HPDE6-E6E7 (cell line): ENCODE measurements around the gene KAT2B.
"Not testable (repeated sequence)": the region's sequence is repeated elsewhere in the genome, so short reads cannot be mapped to it uniquely, and the experiment has no call there.

Experiments
- DNase-seq: peaks from one replicate; pipeline ENCODE4 v3.0.0; 2011; ENCODE audit warnings: missing footprints; ENCODE audit errors: extremely low spot score

KAT2B gene

DNA sequence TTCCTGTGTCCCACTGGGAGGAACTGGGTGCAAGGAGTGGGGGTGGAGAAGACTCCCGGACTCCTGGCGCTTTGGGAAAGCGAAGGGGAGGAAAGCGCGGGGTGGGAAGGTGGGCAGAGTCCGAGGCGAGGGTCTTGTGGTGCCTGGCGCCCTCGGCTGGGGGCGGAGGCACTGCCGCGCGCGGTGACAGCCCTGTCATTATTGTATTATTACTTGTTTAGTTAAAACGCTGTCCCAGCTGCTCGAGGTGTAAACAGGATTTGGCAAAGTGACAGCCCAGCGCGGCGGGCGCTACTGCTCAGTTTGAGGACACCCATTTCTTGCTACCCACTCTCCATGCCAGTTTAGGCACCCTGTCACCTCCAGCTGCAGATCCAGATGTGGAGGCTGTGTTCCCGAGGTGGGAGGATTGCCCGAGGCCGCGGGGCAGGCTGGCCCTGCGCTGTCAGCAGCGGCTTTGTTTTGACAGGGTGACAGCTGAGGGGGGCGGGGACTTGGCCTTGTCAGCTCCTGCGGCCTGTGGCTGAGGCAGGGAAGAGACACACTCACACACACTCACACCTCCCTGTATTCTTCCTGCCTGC lies 1.0 kb downstream of the KAT2B start:
- DNase-seq = no peak

DNA sequence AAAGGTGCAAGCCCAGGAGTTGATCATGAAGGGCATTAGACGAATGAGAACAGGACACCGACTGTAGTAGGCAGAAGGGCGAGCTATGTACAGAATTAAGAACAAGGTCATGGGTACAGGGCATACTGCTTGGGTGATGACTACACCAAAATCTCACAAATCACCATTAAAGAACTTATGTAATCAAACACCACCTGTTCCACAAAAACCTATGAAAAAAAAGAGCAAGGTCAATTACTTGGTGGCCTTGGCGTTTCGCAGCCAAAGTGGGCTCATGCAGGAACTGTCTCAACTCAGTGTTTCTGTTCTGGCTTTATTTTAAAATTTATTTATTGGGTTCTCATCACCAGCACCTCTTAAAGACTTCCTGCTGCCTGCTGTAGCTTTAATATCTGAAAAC lies 2.1 kb downstream of the KAT2B start:
- DNase-seq = no peak

DNA sequence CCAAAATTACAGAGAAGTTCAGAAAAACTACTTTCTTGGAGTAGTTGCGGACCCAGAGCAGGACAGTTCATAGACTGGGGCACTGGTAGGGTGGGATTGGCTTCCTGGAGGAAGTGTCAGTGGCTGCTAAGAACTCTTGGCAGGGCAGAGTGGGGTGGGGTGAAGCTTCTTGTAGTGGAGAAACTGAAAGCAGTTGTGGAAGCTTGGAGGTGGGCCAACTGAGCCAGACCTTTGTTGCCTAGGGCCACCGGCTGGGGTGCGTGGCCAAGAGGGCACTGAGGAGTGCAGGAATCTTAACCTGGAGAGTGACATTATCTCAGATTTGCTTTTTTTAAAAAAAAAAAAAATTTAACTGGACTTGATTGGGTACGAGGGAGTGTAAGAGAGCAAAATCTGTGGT lies 3.1 kb downstream of the KAT2B start:
- no peak for DNase-seq

DNA sequence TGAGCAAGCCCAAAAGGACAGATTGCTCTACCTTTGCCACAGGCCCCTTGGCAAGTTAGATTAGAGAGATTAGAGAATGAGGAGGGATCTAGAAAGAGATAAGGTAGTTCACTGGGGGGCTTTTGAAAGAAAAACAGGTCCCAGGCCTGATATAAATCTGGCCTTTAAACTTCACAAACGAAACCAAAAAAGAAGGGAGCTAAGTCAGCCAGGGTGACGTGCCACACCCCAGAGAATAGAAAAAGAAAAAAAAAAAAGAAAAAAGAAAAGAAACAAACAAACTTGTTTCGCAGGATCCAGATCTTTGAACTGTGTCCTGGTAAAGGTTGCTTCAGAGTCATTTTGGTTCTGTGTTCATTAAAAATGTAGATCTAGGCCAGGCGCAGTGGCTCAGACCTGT lies 3.6 kb downstream of the KAT2B start:
- DNase-seq = no peak

DNA sequence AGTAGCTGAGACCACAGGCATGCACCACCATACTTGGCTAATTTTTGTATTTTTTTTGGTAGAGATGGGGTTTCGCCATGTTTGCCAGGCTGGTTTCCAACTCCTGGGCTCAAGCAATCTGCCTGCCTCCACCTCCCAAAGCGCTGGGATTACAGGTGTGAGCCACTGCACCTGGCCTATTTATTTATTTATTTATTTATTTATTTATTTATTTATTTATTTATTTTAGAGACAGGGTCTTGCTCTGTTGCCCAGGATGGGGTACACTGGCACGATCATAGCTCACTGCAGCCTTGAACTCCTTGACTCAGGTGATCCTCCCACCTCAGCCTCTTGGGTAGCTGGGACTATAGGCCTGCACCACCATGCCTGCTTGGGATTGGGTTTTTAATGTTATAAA lies 4.9 kb downstream of the KAT2B start:
- not testable (repeated sequence) for DNase-seq

DNA sequence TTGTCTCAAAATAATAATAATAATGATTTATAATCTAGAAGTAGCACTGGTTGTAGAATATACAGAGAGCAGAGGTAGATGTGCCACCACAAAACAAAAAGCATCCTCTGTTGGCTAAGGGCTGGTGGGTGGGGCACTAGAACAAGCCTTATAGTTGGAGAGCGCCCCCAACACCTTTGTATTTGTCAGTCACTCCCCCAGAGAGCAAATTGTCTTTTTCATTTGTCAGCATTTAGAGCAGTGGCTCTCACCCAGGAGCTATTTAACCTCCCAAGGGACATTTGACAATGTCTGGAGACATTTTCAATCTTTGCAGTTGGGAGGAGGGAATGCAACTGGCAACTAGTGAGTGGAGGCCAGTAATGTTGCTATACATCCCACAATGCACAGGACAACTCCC lies 6.3 kb downstream of the KAT2B start:
- DNase-seq = no peak

DNA sequence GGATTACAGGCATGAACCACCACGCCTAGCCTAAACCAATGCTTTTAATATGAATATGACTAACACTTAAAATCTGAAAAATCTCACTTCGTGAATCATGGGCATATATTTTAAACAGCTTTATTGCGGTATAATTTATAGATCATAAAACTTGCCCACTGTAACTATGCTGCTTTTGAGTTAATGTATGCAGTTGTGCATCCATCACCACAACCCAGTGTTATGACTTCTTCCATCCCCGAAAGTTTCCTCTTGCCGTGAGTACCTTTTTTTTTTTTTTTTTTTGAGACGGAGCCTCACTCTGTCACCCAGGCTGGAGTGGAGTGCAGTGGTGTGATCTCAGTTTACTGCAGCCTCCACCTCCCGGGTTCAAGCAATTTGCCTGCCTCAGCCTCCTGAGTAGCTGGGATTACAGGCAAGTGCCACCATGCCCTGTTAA lies 7.1 kb downstream of the KAT2B start:
- no peak for DNase-seq

DNA sequence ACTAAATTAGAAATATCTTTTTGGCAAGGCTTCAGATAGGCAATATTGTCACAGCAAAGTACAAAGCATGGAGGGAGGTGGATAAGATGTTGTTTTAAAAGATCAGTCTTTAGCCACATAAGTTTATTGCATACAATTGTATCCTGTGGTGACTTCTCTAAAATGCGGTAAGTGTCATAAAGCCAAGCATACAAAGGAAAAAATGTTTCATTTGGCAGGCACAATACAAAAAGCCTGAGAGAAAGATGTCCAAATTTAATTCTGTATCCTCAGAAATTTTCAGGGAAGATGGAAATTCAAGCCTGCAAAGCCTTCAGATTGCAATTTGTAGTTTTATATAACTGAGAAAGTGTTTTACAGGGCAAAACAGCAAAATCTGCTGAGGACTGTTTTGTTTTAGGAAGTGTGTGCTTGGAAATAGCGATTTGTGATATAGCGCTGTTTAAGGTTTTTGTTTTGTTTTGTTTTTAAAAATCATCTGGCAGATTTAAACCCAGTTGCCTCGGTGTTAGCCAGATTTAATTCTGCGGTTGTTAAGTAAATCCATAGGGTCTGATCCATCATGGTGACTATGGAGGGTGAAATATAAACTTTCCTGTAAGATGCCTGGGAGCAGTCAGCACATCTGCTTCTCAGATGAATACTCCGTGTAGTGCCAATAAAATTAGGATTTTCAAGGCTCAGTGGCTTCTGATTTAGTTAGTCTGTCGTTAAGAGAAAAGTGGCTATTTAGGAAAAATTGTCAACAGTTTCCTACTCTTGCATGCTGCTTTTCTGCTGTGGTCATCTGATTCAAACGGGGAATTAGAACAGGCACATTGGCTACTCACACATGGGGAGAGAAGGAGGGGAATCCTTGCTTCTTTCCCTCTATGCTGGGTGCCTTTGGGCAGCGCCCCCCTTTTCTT lies 8.0 kb downstream of the KAT2B start:
- DNase-seq = no peak

DNA sequence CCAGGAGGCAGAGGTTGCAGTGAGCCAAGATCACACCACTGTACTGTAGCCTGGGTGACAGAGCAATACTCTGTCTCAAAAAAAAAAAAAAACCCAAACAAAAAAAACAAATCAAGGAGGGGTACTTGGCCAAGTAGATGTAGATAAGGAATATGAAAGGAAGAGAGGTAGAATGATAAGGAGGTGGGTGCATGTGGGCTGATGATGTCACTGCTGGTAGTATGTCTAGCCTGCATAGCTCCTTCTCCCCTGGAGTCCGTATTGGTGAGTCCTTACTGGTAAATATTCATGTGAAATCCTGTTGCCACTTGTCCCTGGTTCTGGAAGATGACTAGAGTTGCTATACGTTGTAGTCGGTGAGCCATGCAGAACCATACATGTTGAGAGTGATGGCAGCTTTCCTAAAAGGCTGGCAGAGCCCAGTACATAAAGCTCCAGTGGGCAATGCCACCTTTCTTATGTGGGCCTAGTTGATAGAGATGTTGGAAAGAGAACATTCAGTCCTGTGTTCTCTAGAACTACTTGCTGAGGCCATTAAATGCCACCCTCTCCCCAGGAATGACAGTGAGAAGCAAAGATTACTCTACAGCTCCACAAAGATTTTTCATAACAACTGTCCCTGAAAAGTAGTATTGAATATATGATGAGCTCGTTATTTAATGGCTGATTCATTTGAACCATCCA lies 11.0 kb downstream of the KAT2B start:
- DNase-seq = no peak

DNA sequence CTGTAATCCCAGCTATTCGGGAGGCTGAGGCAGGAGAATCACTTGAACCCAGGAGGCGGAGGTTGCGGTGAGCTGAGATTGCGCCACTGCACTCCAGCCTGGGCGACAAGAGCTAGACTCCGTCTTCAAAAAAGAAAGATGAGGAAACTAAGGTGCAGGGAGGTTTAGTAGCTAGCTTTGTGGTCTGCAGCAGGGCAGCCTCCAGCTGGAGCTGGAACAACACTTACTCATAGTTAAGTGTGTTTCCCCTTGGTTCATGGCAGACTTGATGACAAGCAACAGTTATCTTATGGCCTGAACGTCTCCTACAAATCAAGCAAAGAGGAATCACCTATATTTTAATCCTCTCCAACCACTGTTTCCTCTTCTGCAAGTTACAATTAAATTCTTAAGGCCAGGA lies 12.6 kb downstream of the KAT2B start:
- no peak for DNase-seq

DNA sequence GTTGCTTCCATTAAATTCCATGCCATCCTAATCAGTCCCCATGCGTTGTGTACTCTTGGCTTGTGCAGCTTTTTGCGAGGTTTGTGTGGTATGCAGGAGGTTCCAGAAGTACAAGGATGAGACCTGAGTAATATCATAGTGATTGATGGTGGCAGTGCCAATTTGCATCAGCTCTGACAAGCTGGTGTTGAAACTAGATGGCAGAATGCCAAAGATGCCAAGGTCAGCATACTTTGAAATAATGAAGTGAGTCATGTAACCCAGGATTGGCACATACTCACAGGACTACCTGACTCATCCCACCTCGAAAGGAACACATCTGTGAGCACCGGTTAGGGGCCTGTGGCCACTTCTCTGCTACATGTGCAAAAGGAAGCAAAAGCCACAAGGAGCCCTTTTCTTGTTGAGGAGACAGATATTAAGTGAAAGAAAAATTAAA lies 14.3 kb downstream of the KAT2B start:
- peak; percentile 46 for DNase-seq

DNA sequence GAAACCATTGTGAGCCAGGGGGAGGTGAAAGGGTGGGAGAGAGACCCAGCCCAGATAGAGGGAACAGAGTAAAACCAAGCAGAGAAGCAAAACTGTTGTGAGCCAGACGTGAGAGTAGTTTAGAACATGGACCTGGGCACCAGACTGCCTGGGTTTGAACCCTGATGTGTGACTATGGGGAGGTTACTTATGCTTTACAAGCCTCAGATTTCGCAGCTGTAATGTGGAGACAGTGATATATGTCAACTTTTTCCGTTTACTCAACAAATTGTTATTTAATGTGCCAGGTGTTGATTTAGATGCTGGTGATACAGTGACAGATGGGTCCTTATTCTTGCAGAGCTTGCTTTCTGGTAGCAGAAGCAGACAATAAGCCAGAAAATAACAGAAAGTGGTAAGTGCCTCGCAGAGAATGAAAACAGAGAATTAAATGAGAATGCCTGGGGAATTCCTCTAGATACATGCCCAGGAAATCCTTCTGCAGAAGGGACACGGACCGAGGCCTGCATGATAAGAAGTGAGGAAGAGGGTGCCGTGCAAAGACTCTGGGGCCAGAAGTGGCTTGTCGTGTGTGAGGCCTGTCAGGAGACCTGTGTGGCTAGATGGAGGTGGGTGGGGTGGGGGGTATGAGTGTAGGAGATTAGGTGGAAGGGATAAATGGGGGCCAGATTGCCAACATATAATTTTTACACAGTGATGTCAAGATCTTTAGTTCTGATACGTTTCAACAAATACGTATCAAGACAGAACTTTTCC lies 15.0 kb downstream of the KAT2B start:
- no peak for DNase-seq

DNA sequence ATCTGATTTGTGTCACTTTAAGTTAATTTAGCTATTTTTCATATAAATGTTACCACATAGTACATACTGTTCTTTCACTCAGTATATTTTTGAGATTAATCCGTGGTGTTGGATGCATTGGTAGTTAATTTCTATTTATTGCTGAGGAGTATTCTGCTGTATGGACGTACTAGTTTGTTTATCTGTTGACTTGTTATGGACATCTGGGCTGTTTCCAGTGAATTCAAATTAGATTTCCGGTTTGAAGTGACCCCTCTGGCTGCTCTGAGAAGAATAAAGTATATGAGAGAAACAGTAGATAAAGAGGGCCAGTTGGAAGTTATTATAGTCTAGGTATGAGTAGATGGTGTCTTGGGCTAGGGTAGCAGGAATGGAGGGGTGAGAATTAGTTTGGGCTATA lies 15.6 kb downstream of the KAT2B start:
- DNase-seq = no peak

DNA sequence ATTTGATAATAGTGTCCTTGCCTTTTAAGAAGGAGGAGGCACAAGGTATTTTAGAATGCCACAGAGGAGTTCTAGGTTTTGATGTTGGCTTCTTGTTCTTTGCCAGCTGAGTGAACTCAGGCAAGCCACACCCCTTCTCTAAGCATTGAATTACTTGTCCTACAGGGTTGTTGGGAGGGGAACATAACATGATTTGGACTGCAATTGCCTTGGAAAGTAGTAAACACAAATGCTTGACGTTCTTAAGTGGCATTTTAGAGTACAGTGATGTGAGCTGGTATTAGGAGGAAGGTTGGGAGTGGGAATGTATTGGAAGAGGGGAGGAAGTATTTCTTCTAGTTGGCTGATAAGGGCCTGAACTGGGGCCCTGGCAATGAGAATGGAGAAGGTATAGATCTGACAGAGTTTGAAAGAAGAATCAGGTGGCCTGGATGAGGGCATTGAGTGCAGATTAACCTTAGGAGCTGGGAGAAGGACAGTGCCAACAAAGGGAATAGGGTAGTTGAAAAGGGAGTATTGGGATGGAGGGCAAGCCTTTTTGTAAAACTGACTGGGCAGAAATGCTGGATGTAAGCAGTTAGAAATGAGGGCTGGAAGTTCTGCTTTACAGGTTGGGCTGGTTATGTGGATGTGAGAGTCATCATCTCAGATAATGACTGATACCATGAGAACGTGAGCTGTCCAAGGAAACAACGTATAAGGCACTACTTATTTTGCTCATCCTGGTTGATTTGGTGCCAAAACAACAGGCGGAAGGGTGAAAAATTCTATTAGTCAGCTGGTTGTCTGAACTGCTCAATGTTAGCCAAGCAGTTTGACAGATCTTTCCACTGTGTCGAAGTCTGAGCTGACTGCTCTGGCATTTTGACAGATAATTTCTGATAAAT lies 16.7 kb downstream of the KAT2B start:
- DNase-seq = peak; percentile 49

DNA sequence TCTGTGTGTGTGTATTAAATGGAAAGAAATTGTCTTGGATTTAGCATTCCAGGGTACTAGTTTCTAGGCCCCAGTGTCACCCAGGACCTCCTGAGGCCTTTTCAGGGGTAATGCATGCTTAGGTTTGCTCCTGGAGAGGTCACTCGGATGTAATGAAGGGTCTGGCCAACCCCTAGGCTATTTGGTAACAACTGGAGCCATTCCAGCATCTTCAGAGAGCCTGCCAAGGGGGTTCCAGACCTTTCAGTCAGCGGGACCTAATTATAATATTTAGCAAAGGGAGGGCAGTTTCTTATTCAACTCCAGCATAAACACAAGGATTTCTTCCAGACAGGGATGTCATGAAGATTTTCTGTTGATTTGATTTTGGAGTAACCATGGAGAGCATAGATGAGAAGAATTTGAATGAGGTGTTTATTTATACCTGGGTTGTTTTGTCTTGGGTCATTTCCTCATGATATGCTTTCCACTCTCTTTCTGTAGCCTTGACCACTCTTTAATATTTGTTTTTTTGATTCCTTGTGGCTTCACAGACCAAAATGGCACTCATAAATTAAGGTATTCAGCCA lies 17.4 kb downstream of the KAT2B start:
- DNase-seq = no peak

DNA sequence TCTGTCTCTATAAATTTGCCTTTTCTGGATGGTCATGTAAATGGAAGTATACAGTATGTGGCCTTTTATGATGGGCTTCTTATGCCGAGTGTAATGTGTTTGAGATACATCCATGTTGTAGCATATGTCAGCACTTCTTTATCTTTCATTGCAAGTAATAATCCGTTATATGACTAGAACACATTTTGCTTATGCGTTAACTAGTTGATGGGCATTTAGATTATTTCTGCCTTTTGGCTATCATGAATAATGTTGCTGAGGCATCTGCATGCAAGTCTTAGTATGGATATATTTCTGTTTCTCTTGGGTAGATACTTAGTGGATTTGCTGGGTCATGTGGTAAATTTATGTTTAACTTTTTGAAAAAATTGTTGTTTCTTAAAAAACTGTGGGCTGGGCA lies 19.7 kb downstream of the KAT2B start:
- no peak for DNase-seq

DNA sequence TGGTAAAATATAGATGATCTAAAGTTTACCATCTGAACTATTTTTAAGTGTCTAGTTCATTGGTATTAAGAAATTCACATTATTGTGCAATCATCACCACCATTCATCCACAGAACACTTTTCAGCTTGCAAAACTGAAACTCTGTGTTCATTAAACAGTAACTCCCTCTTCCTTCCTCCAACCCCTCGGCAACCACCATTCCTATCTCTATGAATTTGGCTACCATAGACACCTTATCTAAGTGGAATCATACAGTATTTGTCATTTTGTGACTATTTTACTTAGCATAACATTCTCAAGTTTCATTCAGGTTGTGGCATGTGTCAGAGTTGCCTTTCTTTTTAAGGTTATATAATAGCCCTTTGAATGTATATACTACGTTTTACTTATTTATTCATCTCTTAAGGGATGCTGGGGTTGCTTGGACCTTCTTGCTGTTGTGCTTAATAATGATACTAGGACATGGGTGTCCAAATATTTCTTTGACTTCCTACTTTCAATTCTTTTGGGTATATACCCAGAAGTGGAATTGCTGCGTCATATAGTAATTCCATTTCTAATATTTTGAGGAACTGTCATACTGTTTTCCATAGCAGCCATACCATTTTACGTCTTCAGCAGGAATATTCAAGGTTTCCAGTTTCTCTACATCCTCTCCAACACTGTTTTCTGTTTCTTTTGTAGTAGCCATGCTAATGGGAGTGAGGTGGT lies 20.9 kb downstream of the KAT2B start:
- DNase-seq = no peak

DNA sequence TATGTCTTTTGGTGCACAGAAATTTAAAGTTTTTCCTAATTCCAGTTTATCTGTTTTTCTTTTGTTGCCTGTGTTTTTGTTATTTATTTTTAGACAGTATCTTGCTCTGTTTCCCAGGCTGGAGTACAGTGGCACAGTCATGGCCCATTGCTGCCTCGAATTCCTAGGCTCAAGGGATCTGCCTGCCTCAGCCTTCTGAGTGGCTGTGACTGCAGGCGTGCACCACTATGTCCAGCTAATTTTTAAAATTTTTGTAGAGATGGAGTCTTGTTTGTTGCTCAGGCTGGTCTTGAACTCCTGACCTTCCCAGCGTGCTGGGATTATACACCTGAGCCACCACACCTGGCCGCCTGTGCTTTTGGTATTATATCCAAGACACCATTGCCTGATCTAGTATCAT lies 22.8 kb downstream of the KAT2B start:
- DNase-seq = no peak

DNA sequence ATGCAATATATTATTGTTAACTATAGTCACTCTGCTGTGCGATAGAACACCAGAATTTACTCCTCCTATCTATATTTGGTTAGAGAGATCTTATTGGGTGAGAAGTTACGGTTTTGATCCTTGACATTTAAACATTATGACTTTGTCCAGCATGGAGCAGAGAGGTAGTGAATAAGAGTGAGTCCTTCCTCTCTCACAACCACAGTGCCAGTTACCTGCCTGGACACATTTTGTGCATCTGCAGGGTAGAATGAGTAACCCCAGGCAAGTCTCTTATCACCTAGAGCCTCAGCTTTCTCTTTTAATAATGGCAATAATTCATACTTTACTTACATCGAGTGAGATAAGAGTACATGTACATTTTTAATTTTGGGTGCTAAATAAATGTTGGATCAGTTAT lies 24.1 kb downstream of the KAT2B start:
- no peak for DNase-seq
